HG02759 (cell line): ENCODE measurements around the gene SOD3.

Source experiments
- ATAC-seq: cut with Tn5 transposase; IDR thresholded peaks from one replicate; pipeline ENCODE4 v1.9.1; 2021; ENCODE audit warnings: mild to moderate bottlenecking, moderate library complexity; ENCODE audit not compliant: unreplicated experiment

The SOD3 gene

DNA sequence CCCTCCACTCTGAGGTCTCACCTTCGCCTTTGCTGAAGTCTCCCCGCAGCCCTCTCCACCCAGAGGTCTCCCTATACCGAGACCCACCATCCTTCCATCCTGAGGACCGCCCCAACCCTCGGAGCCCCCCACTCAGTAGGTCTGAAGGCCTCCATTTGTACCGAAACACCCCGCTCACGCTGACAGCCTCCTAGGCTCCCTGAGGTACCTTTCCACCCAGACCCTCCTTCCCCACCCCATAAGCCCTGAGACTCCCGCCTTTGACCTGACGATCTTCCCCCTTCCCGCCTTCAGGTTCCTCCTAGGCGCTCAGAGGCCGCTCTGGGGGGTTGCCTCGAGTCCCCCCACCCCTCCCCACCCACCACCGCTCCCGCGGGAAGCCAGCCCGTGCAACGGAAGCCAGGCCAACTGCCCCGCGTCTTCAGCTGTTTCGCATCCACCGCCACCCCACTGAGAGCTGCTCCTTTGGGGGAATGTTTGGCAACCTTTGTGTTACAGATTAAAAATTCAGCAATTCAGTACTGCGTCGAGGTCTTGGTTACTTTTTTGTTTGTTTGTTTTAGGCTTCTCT is 5.0 kb downstream of the SOD3 start:
- no peak for ATAC-seq

DNA sequence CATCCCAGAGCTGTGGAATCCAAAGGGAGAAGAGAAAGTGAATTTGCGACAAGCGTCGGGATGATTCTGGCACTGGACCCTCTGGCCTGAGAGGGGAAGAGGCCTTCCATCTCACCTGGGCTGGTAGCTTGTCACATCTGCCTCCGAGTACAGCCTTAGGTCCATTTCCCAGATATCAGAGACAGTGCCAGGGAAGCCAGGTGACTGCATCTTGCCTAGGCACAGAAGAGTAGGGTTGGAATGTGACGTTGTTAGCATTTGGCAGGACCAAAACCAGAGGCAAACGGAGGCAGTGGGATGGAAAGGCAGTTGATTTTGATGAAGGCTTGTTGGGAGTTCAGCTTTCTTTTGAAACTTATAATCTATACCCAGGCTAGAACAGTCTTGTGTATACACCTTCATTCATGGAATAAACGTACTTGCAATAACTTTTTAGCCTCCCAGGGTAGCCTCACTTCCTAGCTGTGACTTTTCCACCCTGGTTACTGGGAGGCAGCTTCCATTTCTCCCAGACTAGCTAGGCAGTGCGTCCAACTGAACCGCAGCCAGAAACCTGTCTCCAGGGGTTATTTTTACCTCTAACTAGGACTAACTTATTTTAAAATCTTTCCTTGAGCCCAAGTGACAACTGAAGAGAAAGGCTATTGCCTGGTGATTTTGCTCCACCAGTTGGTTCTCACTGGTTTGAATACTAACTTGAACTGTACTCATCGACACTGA is 5.9 kb downstream of the SOD3 start:
- no peak for ATAC-seq

DNA sequence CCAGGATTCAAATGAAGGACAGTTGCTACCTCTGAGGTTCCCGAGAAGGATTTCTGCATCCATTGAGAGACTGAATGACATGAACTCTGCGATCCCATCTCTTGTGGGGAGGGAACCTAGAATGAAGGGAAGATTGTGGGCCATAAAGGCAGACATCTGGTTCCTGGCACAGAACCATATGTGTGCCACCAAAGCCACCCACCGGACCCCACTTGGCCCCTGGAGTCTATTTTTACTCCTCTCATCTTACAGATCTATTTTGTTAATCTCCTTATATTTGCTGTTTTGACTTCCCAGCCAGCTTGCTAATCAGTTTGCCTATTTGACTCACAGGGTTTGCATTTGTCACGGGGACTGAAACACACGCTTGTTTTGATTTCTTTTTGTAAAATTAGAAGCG is 7.3 kb downstream of the SOD3 start:
- no peak for ATAC-seq

DNA sequence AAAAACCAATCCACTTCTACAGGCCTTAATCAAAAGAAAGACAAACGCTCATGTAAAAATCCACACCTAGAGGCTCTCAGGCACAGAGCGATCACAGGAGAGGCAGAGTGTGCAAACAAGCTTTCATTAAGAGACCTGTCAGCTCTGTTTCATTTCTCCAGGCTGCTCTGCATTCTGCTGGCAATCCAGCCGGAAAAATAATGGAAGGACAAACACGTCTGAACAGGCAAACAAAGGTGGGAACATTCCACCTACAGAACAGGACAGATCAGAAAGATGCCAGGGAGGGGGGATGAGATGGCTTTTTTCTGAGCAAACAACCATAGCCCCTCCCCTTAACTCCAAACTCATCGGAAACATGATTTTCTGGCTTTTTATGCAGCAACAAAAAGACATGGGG is 9.7 kb downstream of the SOD3 start:
- no peak for ATAC-seq

DNA sequence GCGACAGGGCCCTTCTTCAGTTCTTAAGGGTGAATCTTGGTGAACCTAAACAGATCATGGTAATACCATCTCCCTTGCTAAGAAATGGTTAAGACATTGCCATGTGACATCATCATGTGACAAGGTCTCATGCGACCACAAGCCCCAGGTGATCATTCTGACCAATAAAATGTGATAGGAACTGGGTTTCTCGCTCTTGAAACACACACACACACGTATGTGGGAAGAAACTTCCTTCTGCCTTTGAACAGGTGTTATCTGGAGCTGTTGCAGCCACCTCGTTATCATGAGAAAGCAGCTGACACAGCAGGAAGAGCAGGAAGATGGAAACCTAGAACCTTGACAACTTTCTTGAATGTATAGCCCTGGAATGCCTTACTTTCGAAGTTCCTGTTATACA is 10.2 kb downstream of the SOD3 start:
- ATAC-seq, result no peak

DNA sequence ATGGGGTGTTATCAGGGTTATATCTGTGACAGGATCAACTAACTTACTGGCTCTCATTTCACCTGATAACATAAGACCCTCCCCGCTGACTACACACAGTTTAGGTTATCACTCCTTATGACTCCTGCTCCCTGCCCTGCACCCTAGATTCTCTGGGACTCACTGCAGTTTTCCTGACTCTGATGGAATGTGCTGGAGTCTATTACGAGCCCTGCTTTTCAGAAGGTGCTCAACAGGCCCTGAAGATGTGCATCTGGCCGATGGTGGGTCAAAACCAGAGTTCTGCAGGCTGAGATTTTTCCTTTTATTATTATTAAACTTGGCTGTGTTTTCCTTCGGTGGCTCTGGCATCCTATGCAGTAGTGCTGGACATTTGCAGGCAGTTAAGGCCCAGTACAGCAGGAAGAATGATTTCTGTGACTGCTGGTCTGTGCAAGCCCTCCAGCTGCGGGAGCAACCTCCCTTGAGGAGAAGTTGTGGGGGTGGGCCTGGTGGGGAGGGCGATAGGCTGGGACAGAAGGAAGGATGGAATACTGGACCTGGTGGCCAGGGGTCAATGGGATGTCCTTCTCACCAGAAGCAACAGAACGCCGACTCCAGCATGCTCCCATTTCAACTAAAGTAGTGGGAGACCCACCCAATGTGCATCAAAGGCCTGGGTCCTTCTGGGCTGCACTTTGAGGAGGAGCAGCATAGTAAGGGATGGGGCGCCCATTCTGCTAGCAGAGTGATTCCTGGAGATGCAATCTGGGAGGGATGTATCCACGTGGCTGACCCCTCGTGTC is 11.0 kb downstream of the SOD3 start:
- ATAC-seq, result no peak

DNA sequence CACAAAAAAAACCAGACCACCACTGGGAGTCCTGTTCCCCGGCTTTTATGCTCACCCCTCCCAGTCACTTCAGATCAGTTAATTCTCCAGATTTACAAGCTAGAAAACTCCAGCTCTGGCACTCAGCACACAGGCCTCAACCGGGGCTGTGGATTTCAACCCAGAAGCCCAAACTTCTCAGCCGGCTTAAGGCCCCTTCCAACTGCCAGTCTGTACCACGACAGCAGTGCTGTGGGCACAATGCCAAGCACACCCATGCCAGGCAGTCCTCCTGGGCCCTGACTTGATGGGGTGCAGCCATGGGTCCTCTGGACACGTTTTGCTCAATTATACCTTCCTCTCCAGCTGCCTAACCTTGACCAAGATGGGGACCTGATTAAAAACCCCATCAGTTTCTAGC is 12.2 kb downstream of the SOD3 start:
- no peak for ATAC-seq

DNA sequence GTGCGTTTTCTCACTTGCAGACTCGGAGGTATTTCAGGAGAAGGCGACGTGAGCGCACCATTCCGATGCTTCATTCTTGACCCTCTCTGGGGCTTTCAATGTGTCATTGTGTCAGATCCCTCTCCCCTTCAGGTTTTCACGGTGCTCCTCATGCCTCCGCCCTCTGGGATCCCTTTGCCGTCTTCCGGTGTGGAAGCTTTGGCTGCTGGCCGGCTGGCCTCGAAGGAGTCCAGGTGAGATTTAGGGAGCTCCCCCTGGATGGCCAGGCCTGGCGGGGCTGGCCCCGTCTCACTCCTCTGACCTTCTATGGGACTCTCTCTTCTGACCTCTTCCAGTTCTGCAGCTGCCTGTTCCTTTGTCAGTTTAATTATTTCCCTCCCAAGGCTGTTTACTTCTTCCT is 12.9 kb downstream of the SOD3 start:
- no peak for ATAC-seq

DNA sequence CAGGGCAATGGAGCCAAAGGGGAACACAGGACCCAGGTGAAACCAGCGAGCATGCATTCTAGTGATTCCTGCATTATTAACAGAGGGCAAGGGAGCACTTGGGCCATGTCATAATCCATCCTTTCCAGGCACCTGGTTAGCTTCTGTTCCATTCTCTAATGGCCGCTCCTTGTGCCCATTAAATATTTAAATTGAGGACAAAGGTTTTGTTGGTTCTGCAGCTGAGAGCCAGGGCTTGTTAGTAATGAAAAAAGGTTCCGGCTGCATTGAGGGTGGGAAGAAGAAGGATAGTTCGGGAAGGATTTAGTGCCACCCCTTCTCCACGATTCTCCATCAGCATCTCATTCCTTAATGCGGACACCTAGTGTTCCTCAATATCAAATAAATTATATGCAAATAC is 13.6 kb downstream of the SOD3 start:
- no peak for ATAC-seq

DNA sequence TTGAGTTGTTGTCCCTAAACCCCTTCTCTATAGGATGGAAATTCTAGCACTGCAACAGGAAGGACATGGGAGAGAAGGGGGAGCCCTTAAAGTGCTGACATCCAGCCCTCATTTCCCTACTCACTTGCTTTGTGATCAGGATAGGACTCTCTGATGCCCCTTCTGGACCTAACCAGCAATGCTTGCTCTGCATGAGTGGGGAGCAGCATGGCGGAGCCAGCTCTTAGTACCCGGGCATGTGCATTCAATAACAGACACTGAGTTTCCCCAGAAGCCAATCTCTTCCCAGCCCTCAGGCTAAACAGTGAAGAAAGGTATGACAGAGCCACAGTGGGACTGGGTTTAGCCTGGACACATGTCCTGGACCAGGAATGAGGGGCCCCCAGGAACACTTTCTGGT is 14.0 kb downstream of the SOD3 start:
- ATAC-seq, result no peak

DNA sequence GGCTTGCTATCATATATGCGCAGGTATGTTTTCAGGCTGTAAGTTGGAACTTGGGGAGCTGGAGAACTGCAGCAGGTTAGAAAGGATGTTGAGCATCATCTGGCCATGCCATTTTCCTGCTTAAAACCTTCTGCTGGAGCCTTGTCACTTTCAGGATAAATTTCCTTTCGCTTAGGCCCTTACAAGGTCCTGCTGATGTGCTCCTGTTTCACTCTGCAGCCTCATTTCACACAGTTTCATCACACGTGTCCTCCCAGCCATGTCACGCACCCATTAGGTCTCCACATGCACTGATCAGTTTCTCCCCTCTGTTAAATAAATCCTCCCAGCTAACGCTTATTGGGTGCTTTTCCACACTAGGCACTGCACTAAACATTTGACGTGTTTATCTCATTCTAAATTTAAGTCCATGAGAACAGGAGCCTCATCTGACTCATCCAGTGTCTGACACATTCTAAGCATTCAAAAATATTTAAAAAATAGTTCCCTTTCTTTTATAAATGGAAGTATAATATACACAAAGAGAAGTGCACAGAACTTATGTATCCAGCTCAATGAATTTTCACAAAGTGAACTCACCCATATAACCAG is 14.5 kb downstream of the SOD3 start:
- ATAC-seq, result no peak

DNA sequence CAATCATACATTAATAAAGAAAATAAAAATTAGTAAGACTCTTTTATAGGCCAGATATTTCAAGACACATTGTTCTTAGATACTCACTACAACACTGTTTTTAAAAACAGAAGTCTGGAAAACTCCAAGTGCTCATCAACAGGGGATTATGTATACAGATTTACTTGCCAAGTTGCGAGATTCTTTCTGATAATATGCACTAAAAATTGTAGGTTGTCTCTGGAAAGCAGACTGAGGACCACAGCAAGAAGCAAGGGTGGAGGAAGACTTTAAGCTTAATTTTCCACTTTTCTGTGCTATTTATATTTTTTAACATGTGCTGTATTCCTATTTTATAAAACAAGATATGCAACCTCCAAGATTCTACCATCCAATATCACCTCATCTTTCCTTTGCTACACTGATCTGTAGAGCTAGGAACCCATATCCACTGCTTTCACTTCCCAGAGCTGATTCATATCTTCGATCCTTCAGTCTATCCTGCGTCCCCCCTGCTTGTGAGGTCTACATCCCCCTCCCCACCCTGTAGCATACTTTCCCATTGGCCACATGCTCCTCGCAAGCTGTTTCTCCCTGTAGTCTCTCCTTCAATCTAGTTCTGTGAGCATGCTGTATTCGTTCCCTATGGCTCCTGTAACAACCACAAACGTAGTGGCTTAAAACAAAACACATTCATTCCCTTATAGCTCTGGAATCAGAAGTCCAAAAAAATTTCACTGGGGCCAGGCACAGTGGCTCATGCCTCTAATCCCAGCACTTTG is 15.7 kb downstream of the SOD3 start:
- ATAC-seq, result no peak

DNA sequence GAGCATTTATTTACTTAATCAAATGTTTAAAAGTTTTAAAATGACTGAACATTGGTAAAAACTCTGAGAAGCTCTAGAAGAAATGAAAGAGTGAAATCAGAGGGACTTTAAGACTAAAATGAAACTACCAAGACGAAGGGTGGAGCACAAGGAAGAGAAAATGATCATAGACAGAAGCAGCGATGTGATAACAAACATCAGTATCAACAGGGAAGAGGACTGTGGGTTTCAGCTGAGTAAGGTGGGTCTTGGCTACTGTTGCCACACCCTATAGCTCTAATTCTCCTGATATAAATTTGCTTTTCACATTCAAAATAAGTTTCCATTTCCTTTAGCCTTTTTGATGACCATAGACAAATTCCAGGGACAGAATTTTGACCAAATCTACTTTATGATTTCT is 18.4 kb downstream of the SOD3 start:
- ATAC-seq, result no peak

DNA sequence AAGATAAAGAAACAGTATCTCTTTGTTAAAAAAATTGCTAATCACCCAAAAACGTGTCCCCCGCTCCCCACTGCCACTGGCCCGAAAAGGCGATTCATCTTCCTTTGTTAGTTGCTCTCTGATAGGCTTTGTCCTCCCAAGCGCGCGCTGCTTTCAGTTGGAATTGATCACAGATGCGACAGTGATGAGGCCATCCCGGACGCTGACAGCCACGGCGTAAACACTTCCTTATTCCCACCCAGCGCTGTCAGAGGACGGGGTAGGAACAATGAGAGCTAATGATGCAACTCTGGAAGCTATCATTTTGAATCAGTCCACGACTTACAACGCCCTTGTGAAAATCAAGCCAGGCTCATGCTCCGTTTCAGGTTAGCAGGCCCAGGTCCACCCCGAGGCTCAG is 21.4 kb downstream of the SOD3 start:
- ATAC-seq, result no peak

DNA sequence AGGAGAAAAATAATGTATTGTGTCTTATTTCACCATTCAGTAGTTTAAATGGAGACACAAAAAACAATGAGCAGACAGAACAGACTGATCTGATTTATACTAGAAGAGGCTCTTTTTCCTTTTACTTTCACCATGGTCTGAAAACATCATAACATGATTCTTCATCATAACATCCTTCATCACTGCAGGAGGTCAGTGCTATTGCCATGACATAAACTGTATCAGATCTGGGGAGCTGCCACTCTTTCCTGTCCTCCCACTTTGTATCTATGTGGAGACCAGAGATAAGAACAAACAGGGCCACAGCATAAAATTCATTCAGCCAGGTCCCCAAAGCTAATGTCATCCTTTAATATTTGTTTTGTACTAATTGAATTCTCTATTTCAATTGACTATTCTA is 25.2 kb downstream of the SOD3 start:
- no peak for ATAC-seq

DNA sequence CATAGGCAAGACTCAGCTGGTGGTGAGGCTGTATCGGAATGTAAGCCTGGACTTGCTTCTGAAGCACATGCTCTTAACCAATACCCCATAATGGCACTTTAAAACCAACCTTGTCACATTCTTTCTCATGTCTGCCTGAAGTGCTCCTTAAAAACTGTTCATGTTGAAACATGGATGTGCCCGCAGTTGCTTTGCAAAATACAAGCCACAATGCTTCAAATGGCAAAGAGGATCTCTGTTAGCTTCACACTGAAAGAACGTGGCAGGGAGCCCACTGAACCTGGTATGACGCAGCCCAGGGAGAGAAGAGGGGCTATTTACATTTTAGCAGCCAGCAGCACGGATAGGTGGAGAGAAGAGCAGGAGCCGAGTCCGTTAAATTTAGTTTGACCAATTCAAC is 29.3 kb downstream of the SOD3 start:
- ATAC-seq, result no peak

DNA sequence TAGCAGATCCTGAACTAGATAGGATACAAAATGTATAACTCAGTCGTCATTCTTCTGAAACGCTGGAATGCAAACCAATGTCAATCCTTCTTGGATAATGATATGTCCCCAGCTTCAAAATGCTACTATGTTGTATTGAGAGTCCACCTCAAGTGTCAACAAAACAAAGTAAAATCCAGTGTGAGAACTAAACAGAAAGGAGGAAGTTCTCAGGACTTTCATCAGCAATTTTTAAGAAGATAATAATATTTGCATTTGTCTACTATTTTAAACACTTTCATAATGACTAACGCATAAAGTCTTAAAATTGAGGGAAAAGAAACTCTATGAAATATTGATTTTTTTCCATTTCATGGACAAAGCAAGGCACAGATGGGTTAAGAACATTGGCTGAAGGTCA is 36.3 kb downstream of the SOD3 start:
- no peak for ATAC-seq

DNA sequence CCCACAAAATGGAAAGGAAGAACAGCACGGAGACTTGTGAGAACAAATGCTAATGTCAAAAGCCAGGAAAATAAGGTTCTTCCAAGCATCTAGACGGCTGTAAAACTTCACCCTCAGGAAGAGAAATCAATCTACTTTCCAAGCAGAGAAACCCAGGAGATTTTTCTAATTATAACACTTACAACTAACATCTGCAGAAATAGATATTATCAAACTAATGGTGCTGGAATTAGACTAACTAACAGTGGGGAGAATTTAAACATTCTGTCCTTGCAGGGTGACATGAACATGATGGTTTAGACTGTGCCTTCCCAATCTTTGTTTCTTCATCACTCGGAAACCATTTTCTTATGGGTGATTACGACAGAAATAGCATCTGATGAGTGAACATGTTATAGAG is 40.3 kb downstream of the SOD3 start:
- ATAC-seq, result no peak

DNA sequence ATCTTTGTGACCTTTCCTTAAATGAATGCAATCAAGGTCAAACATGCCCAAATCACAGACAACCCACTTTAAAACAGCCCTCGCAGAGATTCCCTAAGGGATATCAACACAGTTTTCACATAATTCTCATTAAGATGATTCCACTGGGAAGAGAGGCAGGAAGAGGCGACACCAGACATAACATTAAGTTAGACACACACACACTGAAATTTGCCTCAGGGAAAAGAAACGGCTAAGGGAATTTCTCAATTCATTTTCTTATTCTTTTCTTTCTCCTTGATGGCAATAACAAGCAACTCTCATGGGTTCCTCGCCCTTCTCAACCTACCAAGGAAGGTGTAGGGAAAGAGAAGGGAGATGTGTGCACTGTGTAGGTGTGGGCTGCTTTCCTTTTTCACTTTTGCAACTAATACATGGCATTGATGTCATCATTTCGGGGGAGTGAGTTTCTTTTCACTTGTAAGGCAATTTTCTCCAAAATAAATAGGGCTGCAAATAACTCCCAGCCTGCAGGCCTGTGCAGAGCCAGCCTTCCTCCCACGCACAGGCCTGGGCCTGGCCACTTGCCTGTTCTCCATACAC is 41.4 kb downstream of the SOD3 start:
- ATAC-seq, result no peak

DNA sequence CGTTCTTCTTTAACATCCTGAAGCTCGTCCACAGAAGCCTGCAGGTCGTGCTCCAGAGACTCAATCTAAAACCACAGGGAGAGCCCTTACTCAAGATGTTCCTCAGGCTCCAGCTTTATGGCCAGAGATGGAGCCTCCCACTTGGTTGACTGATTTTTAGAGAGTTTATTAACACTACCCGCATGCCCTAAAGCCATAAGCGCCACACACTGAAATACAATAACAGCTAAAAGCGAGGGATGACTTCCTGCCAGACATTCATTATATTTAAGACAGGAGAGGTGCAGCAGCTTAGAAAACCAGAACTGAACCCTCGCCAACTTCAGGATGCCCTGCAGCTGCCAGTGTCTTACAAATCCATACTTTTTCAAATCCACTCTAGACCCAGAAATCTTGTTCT is 42.0 kb downstream of the SOD3 start:
- no peak for ATAC-seq

DNA sequence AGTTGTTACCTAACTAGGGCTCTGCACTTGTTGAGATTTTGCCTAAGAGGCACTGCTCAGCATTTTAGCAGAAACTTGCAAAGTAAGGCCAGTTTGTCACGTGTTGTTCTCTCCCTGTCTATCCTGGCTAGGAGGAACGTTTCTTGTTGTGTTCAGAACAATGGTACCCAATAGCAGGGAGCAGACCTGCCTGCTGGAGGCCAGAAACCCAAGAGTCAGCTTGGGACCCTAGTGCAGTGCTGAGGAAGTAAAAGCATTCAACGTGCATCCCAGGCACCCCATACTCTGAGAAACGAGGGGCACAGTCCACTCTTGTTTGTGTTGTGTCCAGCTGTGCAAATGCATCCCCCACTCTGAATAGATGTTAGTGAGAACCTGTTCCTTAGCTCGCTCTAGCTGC is 42.4 kb downstream of the SOD3 start:
- no peak for ATAC-seq
